COR-L47 (cell line): ENCODE results near the gene ITIH4.

Source experiments
- DNase-seq: peaks from one replicate; lab custom pipeline; 2025; lab: John Stamatoyannopoulos, UW

The ITIH4 gene

DNA sequence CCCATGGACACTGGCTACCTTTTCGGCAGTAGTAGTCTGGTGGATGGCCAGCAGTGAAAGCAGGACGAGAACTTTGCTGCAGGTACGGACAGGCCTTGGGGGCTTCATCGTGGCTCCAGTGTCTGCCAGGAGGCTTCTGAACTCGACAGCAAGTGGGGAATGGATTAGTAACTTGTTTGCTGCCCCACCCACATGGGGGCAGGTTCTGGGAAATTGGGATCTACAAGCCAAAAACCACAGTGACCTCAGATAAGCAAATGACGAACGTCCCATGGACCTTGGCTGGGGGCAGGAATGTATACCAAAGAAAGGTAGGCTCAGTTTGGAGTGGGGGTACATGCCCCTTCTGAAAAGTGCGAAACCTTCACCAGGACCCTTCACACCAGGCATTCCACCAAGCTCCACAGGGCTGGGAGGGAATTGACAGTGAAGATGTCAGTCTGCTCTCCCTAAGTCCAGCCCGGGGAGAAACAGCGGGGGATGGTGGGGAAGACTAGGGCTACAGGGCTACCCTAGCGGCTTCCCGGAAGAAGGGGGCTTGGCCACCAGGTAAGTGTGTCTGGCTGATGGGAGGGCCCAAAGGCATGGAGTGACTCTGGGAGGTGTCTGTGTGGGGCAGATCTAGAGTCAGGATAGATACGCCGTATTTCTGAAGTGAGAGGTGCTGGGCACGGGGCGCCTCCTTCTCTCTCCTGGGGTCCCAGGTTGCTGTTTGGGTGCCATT, at the start of gene ITIH4:
TSS of gene ITIH4 (minus strand) at position 138 of the 724 bp plus-strand sequence. CDS start at position 108, 30 bp downstream.
- DNase-seq = no peak

DNA sequence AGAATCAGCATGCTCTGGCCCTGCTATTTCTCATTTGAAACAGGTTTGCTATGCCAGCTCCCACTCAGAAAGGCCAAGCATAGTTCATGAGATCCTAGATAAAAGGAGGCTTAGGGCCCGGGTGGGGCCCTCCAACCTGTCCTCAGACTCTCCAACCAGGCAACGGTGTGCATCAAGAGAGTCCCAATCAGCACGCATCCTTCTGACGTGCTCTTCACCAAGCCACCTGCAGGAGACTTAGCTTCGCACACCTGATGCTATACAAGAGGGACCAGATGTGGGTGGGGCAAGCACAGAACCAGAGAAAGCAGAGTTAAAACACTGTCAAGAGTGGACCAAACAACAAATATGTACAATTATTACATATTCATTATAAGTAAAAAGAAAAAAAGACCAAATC, 49.6 kb upstream of the ITIH4 start:
- no peak for DNase-seq

DNA sequence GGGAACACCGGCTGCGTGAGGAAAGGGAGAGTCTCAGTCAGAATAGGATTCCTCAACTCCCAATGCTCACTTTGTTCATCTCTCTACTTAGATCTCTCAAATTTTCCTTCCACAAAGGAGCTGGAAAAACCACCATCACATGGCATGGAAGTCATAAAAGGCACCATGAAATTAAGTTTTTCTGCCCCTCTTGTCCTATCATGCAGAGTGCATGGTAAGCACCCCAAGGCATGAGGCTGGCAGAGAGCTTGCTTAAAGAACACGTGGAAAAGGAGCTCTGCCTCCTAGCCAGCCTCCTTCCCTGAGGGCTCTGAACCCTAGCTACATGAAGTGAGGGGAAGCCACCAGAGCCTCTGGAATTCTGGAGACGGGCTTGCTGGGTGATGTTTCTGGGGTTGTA, 49.1 kb upstream of the ITIH4 start:
- DNase-seq = no peak

DNA sequence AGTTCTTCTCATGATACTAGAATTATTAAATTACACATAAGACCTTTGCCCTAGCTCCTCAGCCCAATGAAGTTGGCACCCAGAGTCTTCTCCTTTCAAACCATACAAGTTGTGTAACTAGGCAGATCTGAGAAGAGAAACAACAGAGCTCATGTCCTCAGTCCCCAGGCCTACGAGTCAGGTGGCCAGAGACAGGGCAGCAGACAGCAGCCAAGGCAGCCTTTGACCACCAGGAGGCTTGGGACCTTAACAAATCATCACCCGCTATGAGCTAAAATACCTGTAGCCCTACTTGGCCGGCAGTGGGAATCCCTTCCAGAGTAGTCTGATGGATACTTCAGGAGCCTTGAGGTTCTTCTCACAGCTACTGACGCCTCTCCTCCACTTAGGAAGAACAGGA, 48.6 kb upstream of the ITIH4 start:
- no peak for DNase-seq

DNA sequence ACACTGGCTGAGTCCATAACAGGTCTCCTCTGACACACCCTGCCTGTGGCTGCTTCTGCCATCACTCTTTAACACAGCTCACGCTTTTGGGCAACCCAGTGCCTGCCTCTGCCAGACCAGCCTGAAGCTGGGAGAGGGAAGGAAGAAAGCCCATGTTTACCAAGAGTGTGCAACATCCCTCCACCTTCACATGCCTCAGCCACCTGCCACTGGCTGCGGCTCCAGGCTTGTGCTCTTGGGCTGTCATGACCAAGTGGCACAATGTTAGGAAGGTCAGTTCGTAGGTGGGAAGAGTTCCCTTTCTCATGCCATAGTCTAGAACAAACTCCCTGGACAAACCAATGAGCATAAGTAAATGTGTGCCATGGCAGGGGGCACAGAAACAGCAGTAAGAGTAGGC, 46.6 kb upstream of the ITIH4 start:
- no peak for DNase-seq

DNA sequence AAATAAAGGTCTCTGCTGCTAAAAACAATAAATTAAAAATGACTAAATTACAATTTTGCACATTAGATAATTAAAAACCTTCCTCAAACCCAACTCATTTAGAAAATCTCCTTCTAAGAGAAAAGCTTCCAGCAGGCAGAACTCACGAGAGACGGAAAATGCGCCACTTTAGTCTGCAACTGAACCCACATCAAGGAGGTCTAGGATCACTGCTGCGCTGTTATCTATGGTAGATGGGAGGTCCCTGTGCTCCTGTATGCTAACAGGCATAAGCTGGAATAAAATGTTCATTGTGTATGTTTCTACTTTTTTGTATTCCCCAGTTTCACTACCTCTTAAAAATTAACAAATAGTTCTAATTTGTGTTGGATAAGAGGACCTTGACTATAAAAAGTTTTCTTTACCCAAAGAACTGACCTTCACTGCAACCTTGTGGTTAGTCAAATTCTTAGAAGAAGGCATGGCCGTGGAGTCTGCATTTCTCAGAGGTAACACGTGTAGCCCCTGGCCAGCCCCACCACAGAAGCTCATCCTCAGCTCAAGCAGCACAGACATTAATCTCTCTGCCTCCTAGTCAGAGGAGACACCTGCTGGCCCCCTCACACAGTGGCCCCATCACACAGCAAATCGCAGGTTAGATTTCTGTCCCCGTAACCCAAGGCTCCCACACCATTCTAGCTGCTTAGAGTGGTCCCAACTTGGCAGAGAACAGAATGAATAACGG, 44.6 kb upstream of the ITIH4 start:
- DNase-seq = no peak

DNA sequence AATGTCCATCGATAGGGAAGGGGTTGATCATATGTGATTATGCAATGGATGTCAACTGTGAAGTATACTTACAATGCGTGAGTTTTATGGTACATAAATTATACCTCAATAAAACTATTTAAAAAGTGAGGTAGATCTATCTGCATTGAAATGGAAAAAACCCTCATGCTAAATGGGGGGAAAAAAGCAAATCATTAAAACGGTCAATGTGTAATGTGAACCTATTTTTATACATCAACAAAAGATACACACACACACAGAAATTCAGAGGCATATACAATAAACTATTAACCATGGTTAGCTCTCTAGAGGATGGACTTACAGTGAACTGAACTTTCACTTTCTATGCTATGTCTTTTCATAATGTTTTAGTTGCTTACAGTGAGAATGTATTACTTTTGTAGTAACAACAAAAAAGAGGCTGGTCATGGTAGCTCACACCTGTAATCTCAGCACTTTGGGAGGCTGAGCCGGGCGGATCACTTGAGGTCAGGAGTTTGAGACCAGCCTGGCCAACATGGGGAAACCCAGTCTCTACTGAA, 43.8 kb upstream of the ITIH4 start:
- DNase-seq = no peak

DNA sequence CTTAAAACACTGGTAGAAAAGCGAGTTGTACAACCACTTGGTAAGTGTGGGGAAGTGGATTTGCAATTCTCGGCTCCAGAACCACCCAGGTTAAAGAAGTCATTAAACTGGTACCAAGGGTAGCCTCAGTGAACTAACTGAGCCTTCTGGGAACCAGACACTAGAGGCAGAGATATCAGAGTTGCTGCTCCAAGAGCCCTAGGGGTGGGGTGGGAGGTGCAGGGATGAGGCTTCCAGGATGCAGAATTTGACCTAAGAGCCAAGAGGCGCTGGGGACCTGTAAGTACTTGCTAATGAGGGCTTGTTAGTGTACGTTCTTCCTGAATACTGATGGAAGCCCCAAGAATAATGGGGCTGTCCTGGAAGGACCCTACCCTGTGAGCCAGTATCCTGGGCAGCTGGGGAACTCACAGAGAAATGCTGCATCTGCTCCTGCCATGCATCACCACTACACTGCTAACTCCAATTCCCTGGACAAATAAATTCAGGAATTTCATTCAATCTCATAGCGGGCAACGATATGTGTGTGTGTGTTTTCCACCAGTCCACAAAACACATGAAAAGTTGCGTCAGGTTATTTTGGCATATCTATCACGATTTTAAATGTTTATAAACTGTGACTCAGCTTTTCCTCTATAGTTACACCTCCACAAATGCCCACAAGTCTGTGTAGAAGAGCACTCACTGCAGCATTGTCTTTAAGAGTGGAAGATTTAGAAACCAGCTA, 43.1 kb upstream of the ITIH4 start:
- no peak for DNase-seq

DNA sequence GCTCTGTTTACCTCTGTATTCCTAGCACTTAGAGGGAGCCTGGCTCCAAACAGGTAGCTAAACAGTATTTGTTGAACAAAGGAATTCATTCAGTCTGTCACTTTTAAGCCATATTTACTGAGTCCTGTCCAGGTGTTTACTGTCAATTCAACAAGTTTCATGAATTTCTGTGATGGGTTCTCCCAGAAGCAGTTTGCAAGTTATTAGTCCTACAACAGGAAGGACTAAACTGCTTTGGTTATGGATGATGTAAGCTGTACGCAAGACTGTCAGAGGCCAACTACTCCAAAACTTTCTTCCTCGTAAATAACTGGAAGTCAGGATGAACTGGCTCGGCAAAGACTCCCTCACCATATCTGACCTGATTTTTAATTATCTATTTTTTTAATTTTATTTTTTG, 41.8 kb upstream of the ITIH4 start:
- no peak for DNase-seq

DNA sequence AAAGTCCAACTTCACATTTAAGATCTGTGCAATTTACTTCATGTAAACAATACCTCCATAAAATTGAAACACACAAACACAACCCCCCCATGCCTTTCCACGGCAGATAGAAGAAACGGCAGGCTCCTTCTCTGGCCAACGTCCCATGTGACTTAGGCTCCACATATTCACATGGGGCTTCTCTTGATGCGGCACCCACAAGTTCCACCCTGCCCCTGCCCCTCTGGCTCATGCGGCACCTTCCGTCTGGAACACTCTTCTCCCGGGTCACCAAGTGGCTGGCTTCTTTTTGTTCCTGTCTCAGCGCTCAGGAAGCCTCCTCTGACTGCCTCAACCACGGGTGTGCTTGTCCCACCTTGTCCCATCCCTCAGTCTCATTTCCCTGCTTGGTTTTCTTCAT, 41.3 kb upstream of the ITIH4 start:
- DNase-seq = no peak

DNA sequence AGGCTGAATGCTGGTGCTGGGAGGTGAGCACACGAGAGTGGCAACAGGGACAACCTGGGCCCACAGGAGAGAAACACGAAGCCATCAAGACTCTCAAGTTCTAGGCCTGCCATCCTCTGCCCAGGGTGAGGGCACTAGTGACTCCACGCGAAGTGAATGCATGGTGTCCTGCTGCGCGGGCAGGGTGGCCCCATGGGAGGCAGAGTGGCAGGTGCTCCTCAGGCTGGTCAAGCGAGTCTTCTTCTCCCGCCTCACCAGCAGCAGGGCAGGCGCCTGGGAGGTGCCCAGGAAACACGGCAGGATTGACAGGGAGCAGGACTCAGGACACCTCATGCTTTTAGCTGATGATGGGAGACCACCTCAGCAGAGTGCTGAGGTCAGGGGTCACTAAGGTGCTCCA, 40.0 kb upstream of the ITIH4 start:
- DNase-seq = no peak

DNA sequence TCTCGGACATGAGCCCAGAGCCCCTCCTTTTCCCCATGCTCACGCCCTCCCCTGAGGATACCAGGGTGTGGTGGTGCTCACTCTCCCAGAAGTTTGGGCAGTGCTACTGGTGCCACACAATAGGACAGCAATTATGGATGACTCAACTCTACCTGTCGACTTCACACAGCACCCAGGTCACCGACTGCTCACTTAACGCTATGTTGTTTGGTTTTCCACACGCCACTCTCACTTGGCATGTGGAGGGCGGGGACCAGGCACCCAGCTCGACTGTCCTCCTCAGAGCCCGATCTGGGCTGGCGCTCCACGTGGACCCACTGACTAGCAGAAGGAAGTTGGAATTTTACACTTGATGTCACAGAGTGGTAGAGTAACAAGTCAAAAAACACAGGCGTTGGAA, 36.0 kb upstream of the ITIH4 start:
- no peak for DNase-seq

DNA sequence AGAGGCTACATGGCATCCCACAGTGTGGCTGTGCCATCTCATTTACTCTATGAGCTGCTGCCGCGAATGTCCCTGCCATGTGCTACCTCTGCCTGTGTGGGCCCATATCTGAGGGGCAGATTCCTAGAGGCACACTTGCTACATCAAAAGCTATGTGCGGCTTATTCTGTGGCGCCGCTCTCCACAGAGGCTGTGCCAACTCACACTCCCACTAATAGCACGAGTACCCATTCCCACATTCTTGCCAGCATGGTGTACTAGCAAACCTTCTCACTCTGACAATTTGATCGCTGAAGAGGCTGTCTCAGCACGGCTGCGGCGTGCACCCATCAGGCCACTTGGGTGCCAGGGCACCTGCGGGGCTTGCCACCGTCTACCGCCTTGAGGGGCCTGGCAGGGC, 35.5 kb upstream of the ITIH4 start:
- no peak for DNase-seq

DNA sequence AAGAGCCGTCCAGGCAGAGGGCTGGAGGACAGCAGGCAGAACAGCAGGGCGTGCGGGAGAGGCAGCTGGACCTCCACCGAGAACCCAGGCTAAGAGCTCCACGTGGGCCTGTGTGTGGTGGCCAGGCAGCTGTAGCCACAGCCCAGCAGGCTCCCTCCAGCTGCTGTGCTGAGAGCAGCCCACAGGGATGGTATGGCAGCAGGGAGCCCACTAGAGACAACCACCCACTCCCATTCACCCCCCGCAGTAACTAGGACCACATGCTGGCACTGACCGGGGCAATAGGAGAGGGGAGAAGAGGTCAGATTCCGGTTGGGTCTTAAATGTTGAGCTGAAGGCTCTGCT, 29.9 kb upstream of the ITIH4 start:
- DNase-seq = peak; percentile 12

DNA sequence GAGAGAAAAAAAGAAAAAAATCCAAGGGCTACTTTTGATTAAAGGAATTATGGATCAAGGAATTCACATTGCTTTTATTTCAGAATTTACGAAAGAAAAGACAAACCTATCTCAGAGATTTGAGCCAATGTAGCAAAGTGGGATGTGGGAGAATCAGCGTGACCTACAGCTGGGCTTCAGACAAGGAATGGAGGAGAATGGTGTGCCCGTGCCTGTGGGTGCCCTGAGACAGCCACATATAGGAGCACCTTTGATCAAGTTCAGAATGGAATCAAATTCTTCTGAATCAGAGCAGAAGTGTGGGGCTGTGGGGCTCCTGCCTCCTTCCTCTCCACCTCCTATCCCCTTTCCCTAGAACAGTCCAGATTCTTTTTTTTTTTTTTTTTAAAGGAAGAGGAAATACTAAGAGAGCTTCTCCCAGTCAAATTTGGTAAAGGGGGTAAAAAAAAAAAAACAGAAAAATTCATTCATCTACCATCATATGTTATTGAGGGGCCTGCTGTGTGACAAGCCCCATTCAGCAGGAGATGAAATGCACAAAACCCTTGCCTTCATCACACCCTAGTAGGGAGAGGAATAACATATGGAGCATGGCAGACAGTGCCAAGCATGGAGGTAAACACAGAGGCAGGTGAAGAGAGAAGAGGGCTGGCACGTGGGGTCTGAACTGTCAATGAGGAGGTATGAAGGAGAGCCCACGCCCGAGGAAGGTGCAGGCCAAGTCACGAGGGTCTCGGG, 29.4 kb upstream of the ITIH4 start:
- DNase-seq = no peak

DNA sequence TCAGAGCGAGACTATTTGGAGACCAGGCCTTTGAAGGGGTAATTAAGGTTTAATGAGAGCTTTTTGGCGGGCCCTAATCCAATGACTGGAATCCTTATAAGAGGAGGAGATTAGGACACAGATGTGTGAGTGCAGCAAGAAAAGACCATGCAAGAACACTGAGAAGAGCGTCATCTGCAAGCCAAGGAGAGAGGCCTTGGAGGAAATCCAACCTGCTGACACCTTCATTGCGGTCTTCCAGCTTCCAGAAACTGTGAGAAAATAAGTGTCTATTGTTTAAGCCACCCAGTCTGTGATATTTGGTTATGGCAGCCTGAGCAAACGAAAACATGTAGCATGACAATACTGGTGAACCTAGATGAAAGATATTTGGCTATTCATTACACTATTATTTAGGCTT, 27.4 kb upstream of the ITIH4 start:
- DNase-seq = no peak

DNA sequence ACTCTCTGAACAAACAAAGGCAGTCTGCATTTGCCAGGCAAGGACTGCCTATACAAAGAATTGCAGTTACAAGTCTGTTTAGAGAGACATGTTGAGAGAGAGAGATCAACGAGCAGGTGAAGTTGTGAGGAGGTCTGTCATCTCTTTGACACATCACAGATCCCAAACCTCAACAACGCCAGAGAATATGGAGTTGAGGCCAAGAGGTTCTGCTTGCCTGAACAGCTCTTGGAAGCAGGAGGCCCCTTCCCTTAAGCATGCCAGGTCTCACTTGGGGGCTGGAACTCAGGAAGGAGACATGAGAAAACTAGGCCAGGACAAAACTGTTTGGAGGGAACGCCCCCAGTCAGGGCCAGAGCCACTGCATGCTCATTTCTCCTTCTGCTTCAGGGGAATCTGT, 26.7 kb upstream of the ITIH4 start:
- DNase-seq = no peak

DNA sequence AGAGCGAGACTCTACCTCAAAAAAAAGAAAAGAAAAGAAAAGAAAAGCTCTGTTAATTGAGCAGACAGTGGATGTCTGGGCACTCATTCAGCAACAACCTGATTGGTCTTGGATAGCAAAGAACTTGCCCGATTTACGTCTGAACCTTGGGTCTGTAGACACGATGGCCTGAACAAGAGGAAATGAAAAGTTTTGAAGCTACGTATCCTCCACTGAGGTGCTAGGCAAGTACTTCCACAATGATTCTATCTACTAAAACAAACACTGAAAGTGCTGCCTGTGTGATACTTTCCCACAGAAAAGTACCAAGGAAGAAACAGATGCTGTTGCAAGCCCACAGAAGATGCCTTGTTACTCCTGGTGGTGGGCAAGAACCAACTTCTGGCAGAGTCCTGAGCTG, 26.2 kb upstream of the ITIH4 start:
- no peak for DNase-seq

DNA sequence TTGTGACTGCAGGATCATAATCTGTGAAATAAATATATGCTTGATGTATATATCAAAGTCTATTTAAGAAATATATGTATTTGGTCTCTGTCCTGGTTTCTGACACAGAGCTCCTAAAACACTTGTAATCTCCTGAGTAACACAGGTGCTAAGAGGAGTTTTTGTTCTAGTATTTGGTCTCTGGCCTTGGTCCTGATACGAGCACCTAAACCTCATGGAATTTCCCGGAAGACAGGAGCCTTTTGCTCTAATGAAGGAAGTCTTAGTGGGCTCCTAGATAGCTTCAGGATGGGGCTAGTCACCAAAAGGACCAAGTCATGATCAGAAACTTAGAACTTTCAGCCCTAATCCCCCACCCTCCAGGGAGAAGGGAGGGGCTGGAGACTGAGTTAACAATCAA, 23.5 kb upstream of the ITIH4 start:
- DNase-seq = no peak

DNA sequence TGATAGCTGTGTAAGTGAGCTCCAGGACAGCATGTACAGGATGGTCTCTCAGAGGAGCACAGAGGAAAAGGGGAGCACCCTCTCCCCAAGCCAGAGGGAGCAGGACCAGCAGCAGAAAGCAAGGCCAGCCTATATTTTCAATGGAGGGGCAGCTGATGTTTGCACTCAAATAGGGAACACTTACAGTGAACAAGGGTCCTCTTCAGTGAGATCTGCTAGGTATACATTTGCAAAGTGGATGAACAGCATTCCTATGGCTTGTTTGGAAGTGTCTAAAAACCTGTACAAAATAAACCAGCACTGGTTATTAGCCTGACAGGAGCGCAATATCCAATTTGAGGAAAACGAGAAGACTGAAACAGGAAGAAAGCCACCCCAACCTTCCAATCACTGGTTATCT, 21.9 kb upstream of the ITIH4 start:
- DNase-seq = no peak

DNA sequence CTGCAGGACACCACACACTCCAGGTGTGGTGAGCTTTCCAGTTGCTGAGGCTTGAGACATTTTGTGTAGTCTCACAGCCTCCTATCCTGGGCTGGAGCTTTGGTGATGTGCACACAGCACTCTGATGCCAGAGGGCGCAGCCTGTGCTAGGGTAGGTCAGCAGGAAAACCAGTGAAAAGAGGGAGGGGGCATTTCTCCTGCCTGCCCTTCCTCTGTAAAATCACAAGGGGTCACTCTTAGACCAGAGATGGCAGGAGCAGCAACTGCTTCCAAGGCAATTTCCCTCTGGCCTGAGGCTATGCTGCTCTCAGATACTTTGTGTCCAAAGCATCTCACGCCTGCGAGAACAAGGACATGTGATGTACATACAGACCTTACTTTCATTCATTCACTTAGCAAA, 20.9 kb upstream of the ITIH4 start:
- DNase-seq = peak; percentile 34

DNA sequence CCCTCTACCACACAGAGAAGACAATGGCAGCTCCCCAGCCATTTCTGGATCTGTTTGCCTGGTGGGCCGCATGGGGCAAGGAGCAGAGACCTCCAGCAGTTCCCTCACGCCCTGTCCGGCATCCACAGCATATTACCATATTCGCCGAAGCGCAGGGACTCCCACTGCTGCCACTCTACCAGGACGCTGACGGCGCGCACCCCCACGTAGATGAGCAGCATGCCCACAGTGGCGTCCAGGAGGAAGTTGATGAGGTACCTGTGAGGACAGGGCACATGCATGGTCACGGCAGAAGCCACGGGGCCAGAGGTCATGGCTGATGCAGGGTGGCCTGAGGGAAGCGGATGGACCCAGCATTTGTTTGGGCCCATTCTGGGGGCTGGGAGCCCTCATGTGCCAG, 19.2 kb upstream of the ITIH4 start:
- DNase-seq = no peak
